OCI-LY1 (cell line): ENCODE results near the gene IQGAP2.

Experiments used
- H2AFZ ChIP-seq: fragments of 200-600 bp; sonication (generic), shearing (Covaris generic); 2 replicates; pipeline ENCODE4 v1.6.0; 2014; ENCODE audit warnings: antibody characterized with exemption, mild to moderate bottlenecking, low read length
- H3F3A ChIP-seq: fragments of 200-600 bp; sonication (generic), shearing (Covaris generic); 2 replicates; pipeline ENCODE4 v1.6.0; 2014; ENCODE audit warnings: mild to moderate bottlenecking, antibody characterized with exemption, low read length, moderate library complexity; ENCODE audit not compliant: insufficient read depth
- H3K27ac ChIP-seq: fragments of 200-600 bp; sonication (generic); 2 replicates; pipeline ENCODE4 v1.5.1; 2014; ENCODE audit warnings: low read length, mixed run types, mild to moderate bottlenecking, low read depth; ENCODE audit not compliant: poor library complexity, severe bottlenecking
- H3K27me3 ChIP-seq: fragments of 200-600 bp; sonication (generic); 2 replicates; pipeline ENCODE4 v1.6.0; 2014; ENCODE audit warnings: antibody characterized with exemption, mild to moderate bottlenecking, low read length, moderate library complexity; ENCODE audit not compliant: insufficient read depth
- H3K36me3 ChIP-seq: fragments of 200-600 bp; sonication (generic); 2 replicates; pipeline ENCODE4 v1.6.1; 2014; ENCODE audit warnings: mild to moderate bottlenecking, antibody characterized with exemption, low read length, moderate library complexity, mixed read lengths; ENCODE audit not compliant: insufficient read depth
- H3K4me1 ChIP-seq: fragments of 200-600 bp; sonication (generic); 2 replicates; pipeline ENCODE4 v1.5.1; 2014; ENCODE audit warnings: mild to moderate bottlenecking, low read length, moderate library complexity; ENCODE audit not compliant: insufficient read depth, severe bottlenecking
- H3K4me2 ChIP-seq: fragments of 200-600 bp; sonication (generic), shearing (Covaris generic); 2 replicates; pipeline ENCODE4 v1.6.1; 2014; ENCODE audit warnings: low read length
- H3K4me3 ChIP-seq: fragments of 200-600 bp; sonication (generic); 2 replicates; pipeline ENCODE4 v1.5.1; 2014; ENCODE audit warnings: low read length, low read depth, mild to moderate bottlenecking, mixed read lengths; ENCODE audit not compliant: poor library complexity, severe bottlenecking
- H3K79me2 ChIP-seq: fragments of 200-600 bp; shearing (Covaris generic); 2 replicates; pipeline ENCODE4 v1.6.1; 2016; ENCODE audit warnings: mixed run types, low read length, mixed read lengths; ENCODE audit not compliant: insufficient read depth
- H3K9ac ChIP-seq: fragments of 200-600 bp; sonication (generic), shearing (Covaris generic); 2 replicates; pipeline ENCODE4 v1.6.1; 2014; ENCODE audit warnings: mild to moderate bottlenecking, low read length, mixed read lengths
- H3K9me2 ChIP-seq: fragments of 200-600 bp; sonication (generic), shearing (Covaris generic); 2 replicates; pipeline ENCODE4 v1.6.1; 2014; ENCODE audit warnings: low read depth, mild to moderate bottlenecking, low read length, mixed read lengths
- H3K9me3 ChIP-seq: fragments of 200-600 bp; shearing (Covaris generic); 2 replicates; pipeline ENCODE4 v1.6.1; 2014; ENCODE audit warnings: low read length, mixed read lengths
- H4K20me1 ChIP-seq: fragments of 200-600 bp; sonication (generic), shearing (Covaris generic); 2 replicates; pipeline ENCODE4 v1.6.0; 2016; ENCODE audit warnings: mild to moderate bottlenecking, low read length; ENCODE audit not compliant: insufficient read depth
- EZH2 ChIP-seq: fragments of 200-600 bp; sonication (generic), shearing (Covaris generic); IDR thresholded peaks from 2 replicates; pipeline ENCODE4 v1.8.0; 2017; ENCODE audit warnings: borderline replicate concordance, mixed run types, mild to moderate bottlenecking, antibody characterized with exemption, low read length, moderate library complexity, mixed read lengths
- TF ChIP-seq, protein P1 (sequence below): fragments of 200-600 bp; sonication (generic), shearing (Covaris generic); IDR thresholded peaks from 2 replicates; pipeline ENCODE4 v1.5.1; 2017; ENCODE audit warnings: mild to moderate bottlenecking, antibody characterized with exemption, low read length, moderate library complexity, mixed read lengths

The IQGAP2 gene

DNA sequence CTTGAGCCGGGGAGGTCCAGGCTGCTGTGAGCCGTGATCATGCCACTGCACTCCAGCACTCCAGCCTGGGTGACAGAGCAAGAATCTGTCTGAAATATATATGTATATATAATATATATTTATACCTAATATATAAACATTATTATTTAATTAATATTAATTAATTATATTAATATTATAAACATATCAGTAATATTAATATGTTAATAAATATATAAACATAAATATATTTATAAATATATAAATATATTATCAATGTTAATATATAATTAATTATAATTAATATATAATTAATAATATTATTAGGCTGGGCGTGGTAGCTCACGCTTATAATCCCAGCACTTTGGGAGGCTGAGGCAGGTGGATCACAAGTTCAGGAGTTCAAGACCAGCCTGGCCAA is 354.0 kb downstream of the IQGAP2 start:
- H3K4me2 ChIP-seq = no peak overlapping the region
- no peak overlapping the region for H3K27ac ChIP-seq
- no peaks in the 10 kb centered on the region for H3F3A ChIP-seq
- no peak overlapping the region for H2AFZ ChIP-seq
- no peak overlapping the region for H3K9ac ChIP-seq
- H3K27me3 ChIP-seq = no peaks in the 10 kb centered on the region
- H3K9me3 ChIP-seq = no peaks in the 10 kb centered on the region
- H3K4me1 ChIP-seq = no peaks in the 10 kb centered on the region
- H3K79me2 ChIP-seq = no peaks in the 10 kb centered on the region
- H3K9me2 ChIP-seq = no peaks in the 10 kb centered on the region
- TF ChIP-seq EZH2 = no peak
- TF ChIP-seq, protein P1, sequence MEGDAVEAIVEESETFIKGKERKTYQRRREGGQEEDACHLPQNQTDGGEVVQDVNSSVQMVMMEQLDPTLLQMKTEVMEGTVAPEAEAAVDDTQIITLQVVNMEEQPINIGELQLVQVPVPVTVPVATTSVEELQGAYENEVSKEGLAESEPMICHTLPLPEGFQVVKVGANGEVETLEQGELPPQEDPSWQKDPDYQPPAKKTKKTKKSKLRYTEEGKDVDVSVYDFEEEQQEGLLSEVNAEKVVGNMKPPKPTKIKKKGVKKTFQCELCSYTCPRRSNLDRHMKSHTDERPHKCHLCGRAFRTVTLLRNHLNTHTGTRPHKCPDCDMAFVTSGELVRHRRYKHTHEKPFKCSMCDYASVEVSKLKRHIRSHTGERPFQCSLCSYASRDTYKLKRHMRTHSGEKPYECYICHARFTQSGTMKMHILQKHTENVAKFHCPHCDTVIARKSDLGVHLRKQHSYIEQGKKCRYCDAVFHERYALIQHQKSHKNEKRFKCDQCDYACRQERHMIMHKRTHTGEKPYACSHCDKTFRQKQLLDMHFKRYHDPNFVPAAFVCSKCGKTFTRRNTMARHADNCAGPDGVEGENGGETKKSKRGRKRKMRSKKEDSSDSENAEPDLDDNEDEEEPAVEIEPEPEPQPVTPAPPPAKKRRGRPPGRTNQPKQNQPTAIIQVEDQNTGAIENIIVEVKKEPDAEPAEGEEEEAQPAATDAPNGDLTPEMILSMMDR = no peak
- H4K20me1 ChIP-seq = no peaks in the 10 kb centered on the region
- H3K4me3 ChIP-seq = no peak overlapping the region
- H3K36me3 ChIP-seq = no peaks in the 10 kb centered on the region
